Measurements from ENCODE around the gene TTC33.
"Not testable (repeated sequence)": the region's sequence is repeated elsewhere in the genome, so short reads cannot be mapped to it uniquely, and the experiment has no call there.

The TTC33 gene

GRCh38 chr5:40787986-40788385 is 32.2 kb upstream of the TTC33 start:
- H3K4me1 Mint-ChIP-seq: peaks cover 66% of the 10 kb centered on the region
- peaks cover 25% of the 10 kb centered on the region for H3K36me3 Mint-ChIP-seq
- H3K27ac Mint-ChIP-seq: no peak overlapping the region

GRCh38 chr5:40786664-40787063 is 30.9 kb upstream of the TTC33 start:
- H3K4me3 Mint-ChIP-seq; H3K9me3 Mint-ChIP-seq; DNase-seq (ENCODE audit: low spot score in 2 of 2); ATAC-seq: not testable (repeated sequence)
- Mint-ChIP-seq H3K4me1 (peaks cover 76% of the 10 kb centered on the region), H3K27ac (peak overlapping the region; percentile 7), H3K36me3 (peaks cover 25% of the 10 kb centered on the region)

More at GRCh38 chr5:40787986-40788385, 32.2 kb upstream of the TTC33 start:
- peaks cover 3% of the 10 kb centered on the region for H3K9me3 Mint-ChIP-seq
- H3K4me3 Mint-ChIP-seq: no peak overlapping the region
- DNase-seq (ENCODE audit: low spot score in 2 of 2) (no peak), ATAC-seq (no peak)

- H3K36me3 Mint-ChIP-seq: peaks cover 25% of the 10 kb centered on the region
- H3K9me3 Mint-ChIP-seq: peaks cover 3% of the 10 kb centered on the region
- H3K27ac Mint-ChIP-seq: peak overlapping the region; percentile 11
- H3K4me3 Mint-ChIP-seq: no peak overlapping the region
- ATAC-seq: no peak
- H3K4me1 Mint-ChIP-seq: peaks cover 73% of the 10 kb centered on the region
- DNase-seq (ENCODE audit: low spot score in 2 of 2): no peak
Observed at GRCh38 chr5:40784916-40785315, 29.2 kb upstream of the TTC33 start.

- H3K4me1 Mint-ChIP-seq: peaks cover 68% of the 10 kb centered on the region
- H3K4me3 Mint-ChIP-seq: no peak overlapping the region
- peaks cover 3% of the 10 kb centered on the region for H3K9me3 Mint-ChIP-seq
- ATAC-seq: no peak
- peaks cover 31% of the 10 kb centered on the region for H3K36me3 Mint-ChIP-seq
- no peak for DNase-seq (ENCODE audit: low spot score in 2 of 2)
- H3K27ac Mint-ChIP-seq: peak overlapping the region; percentile 11
Observed at GRCh38 chr5:40784027-40784653, 28.4 kb upstream of the TTC33 start.

- no peak for DNase-seq (ENCODE audit: low spot score in 2 of 2)
- peak overlapping the region; percentile 9 for H3K27ac Mint-ChIP-seq
- no peak for ATAC-seq
- H3K4me3 Mint-ChIP-seq: no peak overlapping the region
- H3K4me1 Mint-ChIP-seq: peaks cover 50% of the 10 kb centered on the region
- no peaks in the 10 kb centered on the region for H3K9me3 Mint-ChIP-seq
- H3K36me3 Mint-ChIP-seq: peaks cover 33% of the 10 kb centered on the region
Observed at GRCh38 chr5:40781843-40782409, 26.2 kb upstream of the TTC33 start.

GRCh38 chr5:40780858-40781257 is 25.1 kb upstream of the TTC33 start:
- no peaks in the 10 kb centered on the region for H3K9me3 Mint-ChIP-seq
- no peak for ATAC-seq
- peak overlapping the region; percentile 9 for H3K27ac Mint-ChIP-seq
- no peak for DNase-seq (ENCODE audit: low spot score in 2 of 2)
- no peak overlapping the region for H3K4me3 Mint-ChIP-seq
- H3K4me1 Mint-ChIP-seq: peaks cover 50% of the 10 kb centered on the region
- peaks cover 37% of the 10 kb centered on the region for H3K36me3 Mint-ChIP-seq

- H3K9me3 Mint-ChIP-seq: no peaks in the 10 kb centered on the region
- DNase-seq (ENCODE audit: low spot score in 2 of 2) (no peak), ATAC-seq (no peak)
- H3K4me3 Mint-ChIP-seq: no peak overlapping the region
- peaks cover 49% of the 10 kb centered on the region for H3K4me1 Mint-ChIP-seq
- peak overlapping the region; percentile 9 for H3K27ac Mint-ChIP-seq
- peaks cover 38% of the 10 kb centered on the region for H3K36me3 Mint-ChIP-seq
Observed at GRCh38 chr5:40780199-40780598, 24.4 kb upstream of the TTC33 start.

- H3K4me1 Mint-ChIP-seq: peaks cover 47% of the 10 kb centered on the region
- DNase-seq (ENCODE audit: low spot score in 2 of 2): no peak
- H3K36me3 Mint-ChIP-seq: peaks cover 44% of the 10 kb centered on the region
Observed at GRCh38 chr5:40779561-40779960, 23.8 kb upstream of the TTC33 start.

GRCh38 chr5:40778133-40778532 is 22.4 kb upstream of the TTC33 start:
- ATAC-seq (no peak), DNase-seq (ENCODE audit: low spot score in 2 of 2) (no peak)
- Mint-ChIP-seq H3K4me3 (no peak overlapping the region), H3K4me1 (peaks cover 39% of the 10 kb centered on the region), H3K9me3 (no peaks in the 10 kb centered on the region), H3K27ac (no peak overlapping the region), H3K36me3 (peaks cover 59% of the 10 kb centered on the region)

More at GRCh38 chr5:40779561-40779960, 23.8 kb upstream of the TTC33 start:
- no peak for ATAC-seq
- no peak overlapping the region for H3K27ac Mint-ChIP-seq
- H3K4me3 Mint-ChIP-seq: no peak overlapping the region
- no peaks in the 10 kb centered on the region for H3K9me3 Mint-ChIP-seq

- H3K36me3 Mint-ChIP-seq: peaks cover 74% of the 10 kb centered on the region
- no peaks in the 10 kb centered on the region for H3K9me3 Mint-ChIP-seq
- no peak overlapping the region for H3K4me3 Mint-ChIP-seq
- DNase-seq (ENCODE audit: low spot score in 2 of 2) (no peak), ATAC-seq (peak; percentile 19)
- peaks cover 26% of the 10 kb centered on the region for H3K4me1 Mint-ChIP-seq
- H3K27ac Mint-ChIP-seq: peak overlapping the region; percentile 44
Observed at GRCh38 chr5:40776658-40776977, 20.9 kb upstream of the TTC33 start.

- peak overlapping the region; percentile 44 for H3K27ac Mint-ChIP-seq
- H3K9me3 Mint-ChIP-seq: no peaks in the 10 kb centered on the region
- DNase-seq (ENCODE audit: low spot score in 2 of 2) (no peak), ATAC-seq (peak; percentile 48)
- peaks cover 79% of the 10 kb centered on the region for H3K36me3 Mint-ChIP-seq
- no peak overlapping the region for H3K4me3 Mint-ChIP-seq
- peaks cover 23% of the 10 kb centered on the region for H3K4me1 Mint-ChIP-seq
Observed at GRCh38 chr5:40775846-40776657, 20.3 kb upstream of the TTC33 start.

- Mint-ChIP-seq H3K27ac (peak overlapping the region; percentile 44), H3K36me3 (peaks cover 87% of the 10 kb centered on the region), H3K9me3 (no peaks in the 10 kb centered on the region), H3K4me1 (peaks cover 16% of the 10 kb centered on the region), H3K4me3 (no peak overlapping the region)
- no peak for DNase-seq (ENCODE audit: low spot score in 2 of 2)
- ATAC-seq: no peak
Observed at GRCh38 chr5:40775085-40775845, 19.5 kb upstream of the TTC33 start.

GRCh38 chr5:40774623-40775022 is 18.9 kb upstream of the TTC33 start:
- no peak overlapping the region for H3K4me3 Mint-ChIP-seq
- no peak for DNase-seq (ENCODE audit: low spot score in 2 of 2)
- no peak overlapping the region for H3K27ac Mint-ChIP-seq
- no peak for ATAC-seq
- H3K4me1 Mint-ChIP-seq: peaks cover 16% of the 10 kb centered on the region
- peaks cover 93% of the 10 kb centered on the region for H3K36me3 Mint-ChIP-seq
- H3K9me3 Mint-ChIP-seq: no peaks in the 10 kb centered on the region

- H3K27ac Mint-ChIP-seq: no peak overlapping the region
- ATAC-seq (no peak), DNase-seq (ENCODE audit: low spot score in 2 of 2) (no peak)
- H3K36me3 Mint-ChIP-seq: peaks cover 95% of the 10 kb centered on the region
- no peaks in the 10 kb centered on the region for H3K9me3 Mint-ChIP-seq
- no peak overlapping the region for H3K4me3 Mint-ChIP-seq
- H3K4me1 Mint-ChIP-seq: peaks cover 4% of the 10 kb centered on the region
Observed at GRCh38 chr5:40770764-40771163, 15.0 kb upstream of the TTC33 start.

GRCh38 chr5:40762705-40763104 is 6.9 kb upstream of the TTC33 start:
- Mint-ChIP-seq H3K36me3 (peaks cover 87% of the 10 kb centered on the region), H3K4me1 (no peaks in the 10 kb centered on the region), H3K4me3 (no peak overlapping the region)

More at GRCh38 chr5:40762705-40763104, 6.9 kb upstream of the TTC33 start:
- Mint-ChIP-seq H3K9me3 (no peaks in the 10 kb centered on the region), H3K27ac (no peak overlapping the region)
- no peak for DNase-seq (ENCODE audit: low spot score in 2 of 2)
- ATAC-seq: no peak
